Sigmoid colon (tissue), 4 donors: Measurements from ENCODE around the gene POLR3E.

Source experiments
- CTCF ChIP-seq, 4 experiments: fragments of 450-650 bp in 3 of 4; fragments of 200-600 bp in 1 of 4; IDR thresholded peaks; one replicate each; pipeline ENCODE4 v1.5.1; 2016 to 2019; ENCODE audit warnings: antibody characterized with exemption in 4 of 4, mild to moderate bottlenecking in 3 of 4, moderate library complexity in 2 of 4
- EP300 ChIP-seq, 4 donors: sonication (generic); formaldehyde crosslinking; IDR thresholded peaks; one replicate each; pipeline ENCODE4 v1.6.1; 2017; ENCODE audit warnings: antibody characterized with exemption in 4 of 4
- POLR2A ChIP-seq, 2 donors: fragments of 450-650 bp; IDR thresholded peaks; one replicate each; pipeline ENCODE4 v1.6.1; 2016; ENCODE audit warnings: antibody characterized with exemption in 2 of 2, mild to moderate bottlenecking in 2 of 2, moderate library complexity in 2 of 2
- POLR2AphosphoS5 ChIP-seq, 4 donors: sonication (generic); formaldehyde crosslinking; IDR thresholded peaks; one replicate each; pipeline ENCODE4 v1.6.1; 2017; ENCODE audit warnings: antibody characterized with exemption in 4 of 4

DNA sequence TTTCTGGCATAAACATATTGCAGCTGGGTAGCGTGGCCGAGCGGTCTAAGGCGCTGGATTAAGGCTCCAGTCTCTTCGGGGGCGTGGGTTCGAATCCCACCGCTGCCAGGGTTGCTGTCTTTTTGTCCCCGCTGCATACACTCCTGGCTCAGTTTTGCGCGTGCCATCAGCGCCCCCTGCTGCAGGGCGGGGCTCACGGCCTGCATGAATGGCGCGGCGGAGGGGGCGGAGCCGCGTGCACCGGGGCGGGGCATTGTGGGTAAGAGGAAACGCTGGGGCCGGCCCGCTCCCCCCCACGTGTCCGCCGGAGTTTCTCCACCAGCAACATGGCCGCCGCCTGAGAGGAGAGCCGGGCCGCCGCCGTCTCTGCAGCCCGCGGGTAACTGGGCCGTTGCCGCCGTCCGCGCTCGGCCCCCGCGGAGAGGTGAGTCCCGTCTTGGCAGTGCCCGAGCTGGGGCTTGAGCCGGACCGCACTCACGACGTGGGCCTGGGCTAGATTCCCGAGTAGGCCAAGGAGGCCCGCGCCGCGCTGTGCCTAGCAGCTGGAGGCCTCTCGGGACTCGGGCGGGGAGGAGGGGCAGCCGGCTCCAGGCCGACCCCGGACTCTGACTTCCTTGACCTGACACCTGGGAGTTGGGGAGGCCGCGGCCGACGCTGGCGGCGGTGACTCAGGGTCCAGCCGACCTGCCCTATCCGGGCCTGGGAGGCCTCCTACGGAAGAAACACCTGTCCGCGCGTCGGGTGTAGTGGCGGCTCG, at the start of gene POLR3E:
- TF ChIP-seq CTCF (IDR thresholded peaks at IDR 0.05) (peak; percentile 87 to 97 (median 91)), POLR2A (IDR thresholded peaks at IDR 0.05) (no peak), POLR2AphosphoS5 (IDR thresholded peaks at IDR 0.05) (peak; percentile 31 to 75 (median 52)), EP300 (IDR thresholded peaks at IDR 0.05) (peak in 1 of 4 donors; percentile 44)
